ENCODE results near the gene SIRT4.

The SIRT4 gene

DNA sequence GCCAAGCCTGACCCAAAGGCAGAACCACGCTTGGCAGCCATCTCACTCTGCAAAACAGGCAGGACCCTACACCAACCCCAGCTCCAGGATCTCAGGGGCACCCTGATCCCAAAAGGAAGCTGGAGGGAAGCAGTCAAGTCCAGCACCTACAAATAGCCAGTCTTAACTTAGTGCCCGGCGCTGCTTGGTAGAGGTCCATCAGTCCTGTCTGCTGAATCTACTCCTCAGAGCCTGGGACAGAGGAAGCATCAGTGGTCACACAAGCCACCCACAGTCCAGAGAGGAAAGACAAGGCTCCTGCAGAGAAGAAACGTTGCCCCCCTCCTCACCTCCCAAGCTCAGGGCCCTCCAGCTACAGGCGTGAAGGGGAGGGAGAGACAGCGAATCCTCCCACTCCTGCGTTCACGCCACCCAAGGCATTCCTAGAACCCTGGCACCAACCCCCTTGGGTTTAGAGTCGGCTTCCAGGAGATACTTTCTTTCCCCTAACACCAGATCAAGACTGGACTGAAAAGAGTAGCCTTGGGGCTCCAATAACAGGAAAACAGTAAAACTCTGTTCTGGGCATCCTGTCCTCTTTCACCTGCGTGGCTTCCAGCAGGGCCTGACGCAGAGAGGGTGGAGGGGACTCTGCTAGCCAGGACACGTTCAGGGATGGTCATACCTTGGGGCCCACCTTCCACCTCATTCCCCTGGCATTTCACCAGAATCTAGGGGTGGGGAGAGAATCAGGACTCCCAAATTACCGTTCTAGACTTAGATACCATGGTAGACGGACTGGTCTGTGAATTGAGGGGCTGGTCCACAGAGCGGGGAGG is 37.8 kb upstream of the SIRT4 start:
- TF ChIP-seq, protein P1, sequence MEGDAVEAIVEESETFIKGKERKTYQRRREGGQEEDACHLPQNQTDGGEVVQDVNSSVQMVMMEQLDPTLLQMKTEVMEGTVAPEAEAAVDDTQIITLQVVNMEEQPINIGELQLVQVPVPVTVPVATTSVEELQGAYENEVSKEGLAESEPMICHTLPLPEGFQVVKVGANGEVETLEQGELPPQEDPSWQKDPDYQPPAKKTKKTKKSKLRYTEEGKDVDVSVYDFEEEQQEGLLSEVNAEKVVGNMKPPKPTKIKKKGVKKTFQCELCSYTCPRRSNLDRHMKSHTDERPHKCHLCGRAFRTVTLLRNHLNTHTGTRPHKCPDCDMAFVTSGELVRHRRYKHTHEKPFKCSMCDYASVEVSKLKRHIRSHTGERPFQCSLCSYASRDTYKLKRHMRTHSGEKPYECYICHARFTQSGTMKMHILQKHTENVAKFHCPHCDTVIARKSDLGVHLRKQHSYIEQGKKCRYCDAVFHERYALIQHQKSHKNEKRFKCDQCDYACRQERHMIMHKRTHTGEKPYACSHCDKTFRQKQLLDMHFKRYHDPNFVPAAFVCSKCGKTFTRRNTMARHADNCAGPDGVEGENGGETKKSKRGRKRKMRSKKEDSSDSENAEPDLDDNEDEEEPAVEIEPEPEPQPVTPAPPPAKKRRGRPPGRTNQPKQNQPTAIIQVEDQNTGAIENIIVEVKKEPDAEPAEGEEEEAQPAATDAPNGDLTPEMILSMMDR (IDR thresholded peaks at IDR 0.05; ENCODE audit: low read depth, low read length), result no peak
- DNase-seq, result no peak
- peak overlapping the region; percentile 72 for H3K4me3 ChIP-seq (ENCODE audit: low read depth, low read length)

GRCh38 chr12:120264904-120265472 is 37.1 kb upstream of the SIRT4 start:
- Histone ChIP-seq H3K4me3 (ENCODE audit: low read depth, low read length) (peak overlapping the region; percentile 72), H3K4me1 (peaks cover 3% of the 10 kb centered on the region), H3K36me3 (no peaks in the 10 kb centered on the region), H3K27me3 (no peaks in the 10 kb centered on the region), H3K9me3 (no peaks in the 10 kb centered on the region)
- TF ChIP-seq, protein P1 (IDR thresholded peaks at IDR 0.05; ENCODE audit: low read depth, low read length), result no peak
- no peak for DNase-seq

More for the DNA sequence above, 37.8 kb upstream of the SIRT4 start:
- no peaks in the 10 kb centered on the region for H3K36me3 ChIP-seq
- H3K4me1 ChIP-seq, result peaks cover 3% of the 10 kb centered on the region
- no peaks in the 10 kb centered on the region for H3K9me3 ChIP-seq
- H3K27me3 ChIP-seq, result no peaks in the 10 kb centered on the region

DNA sequence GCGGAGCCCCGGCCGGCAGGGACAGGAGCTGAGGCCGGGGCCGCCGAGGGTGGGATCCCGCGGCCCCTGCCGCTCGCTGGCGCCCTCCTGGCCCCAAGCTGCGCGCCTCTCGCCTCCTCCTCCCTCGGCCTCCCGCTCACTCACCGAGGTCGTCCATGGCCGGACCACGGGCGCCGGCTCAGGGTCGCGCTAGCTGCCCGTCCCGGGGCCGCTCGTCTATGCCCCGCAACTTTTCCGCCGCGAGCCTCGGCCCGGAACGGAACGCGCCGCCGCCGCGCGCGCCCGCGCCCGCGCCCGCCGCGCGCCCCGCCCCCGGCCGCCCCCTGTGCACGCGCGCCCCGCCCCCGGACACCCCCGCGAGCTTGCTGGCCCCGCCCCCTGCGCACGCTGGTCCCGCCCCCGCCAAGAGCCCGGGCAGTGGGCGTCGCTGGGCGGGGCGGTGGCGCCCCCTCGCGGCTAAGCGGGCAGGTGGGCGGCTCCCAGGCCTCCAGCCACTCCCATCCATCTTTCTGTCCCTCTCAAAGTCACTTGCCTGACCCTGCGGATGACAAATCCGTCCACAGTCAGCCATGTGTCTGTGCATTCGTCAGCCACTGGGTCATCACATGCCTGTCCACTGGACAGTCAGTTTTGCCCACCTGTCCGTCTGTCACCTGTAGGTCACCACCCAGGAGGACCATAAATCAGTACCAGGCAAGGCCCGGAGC is 36.5 kb upstream of the SIRT4 start, which contains the start of gene PXN:
Gene PXN, minus strand, starts transcription at position 258 of the 707 bp plus-strand sequence. Its CDS starts 101 bp downstream, at position 157.
- DNase-seq, result peak; percentile 94
- H3K4me1 ChIP-seq, result peaks cover 3% of the 10 kb centered on the region
- H3K36me3 ChIP-seq, result no peaks in the 10 kb centered on the region
- H3K4me3 ChIP-seq (ENCODE audit: low read depth, low read length), result peak within 1 kb of the TSS; percentile 72
- TF ChIP-seq, protein P1 (IDR thresholded peaks at IDR 0.05; ENCODE audit: low read depth, low read length), result peak; percentile 71
- H3K9me3 ChIP-seq, result no peaks in the 10 kb centered on the region
- H3K27me3 ChIP-seq, result no peaks in the 10 kb centered on the region

- no peaks in the 10 kb centered on the region for H3K27me3 ChIP-seq
- peaks cover 3% of the 10 kb centered on the region for H3K4me1 ChIP-seq
- TF ChIP-seq, protein P1 (IDR thresholded peaks at IDR 0.05; ENCODE audit: low read depth, low read length), result no peak
- no peak for DNase-seq
- H3K4me3 ChIP-seq (ENCODE audit: low read depth, low read length), result no peak overlapping the region
- no peaks in the 10 kb centered on the region for H3K9me3 ChIP-seq
- H3K36me3 ChIP-seq, result no peaks in the 10 kb centered on the region
Measured at GRCh38 chr12:120266180-120266870, 35.8 kb upstream of the SIRT4 start.

GRCh38 chr12:120267736-120268135 is 34.4 kb upstream of the SIRT4 start:
- DNase-seq, result no peak
- TF ChIP-seq, protein P1 (IDR thresholded peaks at IDR 0.05; ENCODE audit: low read depth, low read length), result no peak
- Histone ChIP-seq H3K4me3 (ENCODE audit: low read depth, low read length) (no peak overlapping the region), H3K4me1 (peaks cover 3% of the 10 kb centered on the region), H3K27me3 (no peaks in the 10 kb centered on the region), H3K36me3 (no peaks in the 10 kb centered on the region), H3K9me3 (no peaks in the 10 kb centered on the region)

Measured in BE2C (cell line).